HG03039 (cell line): ENCODE data around the gene LRP1B.

ENCODE experiments used
- ATAC-seq: cut with Tn5 transposase; IDR thresholded peaks from one replicate; pipeline ENCODE4 v1.9.1; 2021; ENCODE audit warnings: mild to moderate bottlenecking, moderate library complexity; ENCODE audit not compliant: unreplicated experiment

The LRP1B gene

GRCh38 chr2:141701618-141702017 is 429.2 kb downstream of the LRP1B start:
- ATAC-seq: no peak

GRCh38 chr2:141699573-141699972 is 431.2 kb downstream of the LRP1B start:
- no peak for ATAC-seq

- ATAC-seq: no peak
Measured at GRCh38 chr2:141698500-141698899, 432.3 kb downstream of the LRP1B start.

GRCh38 chr2:141697035-141697434 is 433.8 kb downstream of the LRP1B start:
- no peak for ATAC-seq

GRCh38 chr2:141694180-141694579 is 436.6 kb downstream of the LRP1B start:
- ATAC-seq: no peak

GRCh38 chr2:141692829-141693228 is 438.0 kb downstream of the LRP1B start:
- ATAC-seq: no peak

GRCh38 chr2:141676139-141676538 is 454.7 kb downstream of the LRP1B start:
- ATAC-seq: no peak

GRCh38 chr2:141666191-141666590 is 464.6 kb downstream of the LRP1B start:
- no peak for ATAC-seq

GRCh38 chr2:141660232-141660631 is 470.6 kb downstream of the LRP1B start:
- ATAC-seq: no peak

- ATAC-seq: no peak
Measured at GRCh38 chr2:141654311-141654710, 476.5 kb downstream of the LRP1B start.

GRCh38 chr2:141653184-141653583 is 477.6 kb downstream of the LRP1B start:
- no peak for ATAC-seq

- ATAC-seq: no peak
Measured at GRCh38 chr2:141652308-141652707, 478.5 kb downstream of the LRP1B start.

GRCh38 chr2:141647353-141647752 is 483.5 kb downstream of the LRP1B start:
- no peak for ATAC-seq

GRCh38 chr2:141641462-141641861 is 489.4 kb downstream of the LRP1B start:
- ATAC-seq: no peak

GRCh38 chr2:141639809-141640208 is 491.0 kb downstream of the LRP1B start:
- no peak for ATAC-seq

- no peak for ATAC-seq
Measured at GRCh38 chr2:141633132-141633531, 497.7 kb downstream of the LRP1B start.

GRCh38 chr2:141630407-141630930 is 500.3 kb downstream of the LRP1B start:
- ATAC-seq: no peak

GRCh38 chr2:141620372-141620771 is 510.4 kb downstream of the LRP1B start:
- ATAC-seq: no peak

GRCh38 chr2:141618457-141618856 is 512.4 kb downstream of the LRP1B start:
- no peak for ATAC-seq

- ATAC-seq: no peak
Measured at GRCh38 chr2:141611981-141612380, 518.8 kb downstream of the LRP1B start.

GRCh38 chr2:141611176-141611571 is 519.6 kb downstream of the LRP1B start:
- ATAC-seq: no peak

GRCh38 chr2:141610564-141611175 is 520.1 kb downstream of the LRP1B start:
- no peak for ATAC-seq

GRCh38 chr2:141605163-141605562 is 525.7 kb downstream of the LRP1B start:
- no peak for ATAC-seq
